GM12878 (cell line): ENCODE results near the gene CSTB. TPM values are rescaled to one million over a fixed set of nuclear protein-coding genes. Genes with fewer than 3 reads are reported as not detected.
A peak's percentile ranks its signal among the peaks of the same experiment; 100 is the strongest.

ENCODE experiments used
- BACH1 ChIP-seq: fragments of 450-650 bp; IDR thresholded peaks from 2 replicates; pipeline ENCODE4 v1.6.1; 2017; ENCODE audit warnings: mild to moderate bottlenecking, borderline replicate concordance
- BRCA1 ChIP-seq: IDR thresholded peaks from 2 replicates; pipeline ENCODE4 v1.6.1; 2011; ENCODE audit warnings: low read depth, low read length, improper control_type of control experiment
- CBX5 ChIP-seq: sonication (generic); IDR thresholded peaks from 2 replicates; pipeline ENCODE4 v1.6.1; 2016; ENCODE audit warnings: low read depth, moderate library complexity, mild to moderate bottlenecking, inconsistent platforms
- E2F8 ChIP-seq: fragments of 450-650 bp; IDR thresholded peaks from 2 replicates; pipeline ENCODE4 v1.6.1; 2018; ENCODE audit warnings: mild to moderate bottlenecking, low read depth, moderate library complexity; ENCODE audit not compliant: partially characterized antibody
- FOXK2 ChIP-seq: fragments of 450-650 bp; IDR thresholded peaks from 2 replicates; pipeline ENCODE4 v1.6.1; 2017; ENCODE audit warnings: mild to moderate bottlenecking, moderate library complexity
- HDGF ChIP-seq: fragments of 450-650 bp; IDR thresholded peaks from 2 replicates; pipeline ENCODE4 v1.6.1; 2016; ENCODE audit warnings: antibody characterized with exemption
- MEF2A ChIP-seq: IDR thresholded peaks from 2 replicates; pipeline ENCODE4 v1.6.1; 2011; ENCODE audit warnings: low read depth, mild to moderate bottlenecking, low read length, moderate library complexity; ENCODE audit not compliant: insufficient read depth
- NFYA ChIP-seq: IDR thresholded peaks from 2 replicates; pipeline ENCODE4 v1.6.1; 2011; ENCODE audit warnings: low read depth, mild to moderate bottlenecking, low read length, improper control_type of control experiment, borderline replicate concordance
- NR2C2 ChIP-seq: IDR thresholded peaks from 2 replicates; pipeline ENCODE4 v1.6.1; 2011; ENCODE audit warnings: borderline replicate concordance, low read depth; ENCODE audit not compliant: control insufficient read depth, insufficient read length
- PAX5 ChIP-seq: IDR thresholded peaks from 2 replicates; pipeline ENCODE4 v1.6.1; 2011; ENCODE audit warnings: low read depth, low read length, borderline replicate concordance
- PML ChIP-seq: IDR thresholded peaks from 2 replicates; pipeline ENCODE4 v1.6.1; 2012; ENCODE audit warnings: low read length, inconsistent platforms
- PRDM15 ChIP-seq: fragments of 450-650 bp; formaldehyde crosslinking; IDR thresholded peaks from 2 replicates; pipeline ENCODE4 v1.4.0; 2020; ENCODE audit warnings: mild to moderate bottlenecking, moderate library complexity
- RCOR1 ChIP-seq: conservative IDR thresholded peaks from 2 replicates; pipeline ENCODE4 v1.6.1; 2012; ENCODE audit warnings: low read depth, low read length, improper control_type of control experiment
- RELB ChIP-seq: fragments of 450-650 bp; IDR thresholded peaks from 2 replicates; pipeline ENCODE4 v1.6.1; 2017; ENCODE audit warnings: low read depth, mild to moderate bottlenecking, moderate library complexity
- RFX5 ChIP-seq: IDR thresholded peaks from 2 replicates; pipeline ENCODE4 v1.6.1; 2011; ENCODE audit warnings: low read depth, low read length, improper control_type of control experiment
- ZBTB11 ChIP-seq: fragments of 450-650 bp; formaldehyde crosslinking; IDR thresholded peaks from 2 replicates; pipeline ENCODE4 v1.5.0; 2022; ENCODE audit warnings: mild to moderate bottlenecking, missing genetic modification characterization
- ZBTB33 ChIP-seq: fragments of 450-650 bp; IDR thresholded peaks from 2 replicates; pipeline ENCODE4 v1.6.1; 2017; ENCODE audit warnings: mild to moderate bottlenecking
- polyA plus RNA-seq, 11 experiments: library from polyadenylated mRNA; depleted of rRNA in 4 of 11; unstranded in 6 of 11; stranded (reverse) in 5 of 11; fragments of >200 nt; fragmentation: Nextera tagmentation in 4 of 11; fragmentation: Illumina TruSeq in 1 of 11; extraction: Ambion mirVana in 4 of 11; extraction: Trizol in 1 of 11; gene quantifications; 1 replicate in 1 of 11; 2 replicates in 10 of 11; pipeline versions ENCODE4 v1.2.1 to v1.2.3, GENCODE V29; 2011 to 2016; ENCODE audit warnings: inconsistent platforms in 2 of 11, missing spikeins in 2 of 11, low read depth in 1 of 11
- total RNA-seq, 4 experiments: library from RNA; depleted of rRNA in 3 of 4; stranded (reverse); fragments of >200 nt in 3 of 4; fragmentation: Illumina TruSeq in 1 of 4; extraction: Trizol in 1 of 4; gene quantifications; 2 replicates each; pipeline versions ENCODE4 v1.2.1 to v1.2.3, GENCODE V29; 2013 to 2021

Gene CSTB
- total and polyA plus RNA-seq, 10 of the 15 experiments (the other 5 are each of a cell fraction or from before 2014, with no cell fraction given): 12.5 to 82.7 (median 41.9) TPM

GRCh38 chr21:43805275-43805800 is 29.2 kb upstream of the CSTB start (continued):
- TF ChIP-seq E2F8 (peak; percentile 14), BRCA1 (no peak), ZBTB33 (no peak), NR2C2 (no peak), NFYA (no peak), BACH1 (peak; percentile 82; the same call in 1 of the 2 replicates), PAX5 (peak; percentile 99), RFX5 (no peak), PML (no peak), PRDM15 (CRISPR knock-in tag) (no peak), ZBTB11 (CRISPR knock-in tag) (no peak), RCOR1 (no peak), RELB (peak; percentile 93), MEF2A (no peak), FOXK2 (no peak), HDGF (no peak), CBX5 (no peak)
